Dermis blood vessel endothelial cell (primary cell): ENCODE measurements around the gene KLK6. TPM values are rescaled to one million over a fixed set of nuclear protein-coding genes. Genes with fewer than 3 reads are reported as not detected.

Source experiments
- DNase-seq: peaks from one replicate; pipeline ENCODE4 v3.0.0; 2010
- total RNA-seq: library from RNA; depleted of rRNA; stranded (reverse); fragments of >200 nt; gene quantifications from 2 replicates; pipeline ENCODE4 v1.2.3, GENCODE V29; 2014

Gene KLK6
- total RNA-seq, 1 donor from 2014 or later: not detected

GRCh38 chr19:50909240-50910070 is 59.9 kb downstream of the KLK6 start:
- DNase-seq: peak; percentile 46

Other genes with a start within 250 kb of the KLK6 start
- gene SHANK1, start 249.8 kb downstream of the KLK6 start, total RNA-seq: 0.09 and 0.17 TPM in 2 replicates
- 0.17 and 0.84 TPM in 2 replicates for gene CLEC11A, start 246.2 kb downstream of the KLK6 start, total RNA-seq
- not detected in 2 replicates for gene GPR32, start 199.1 kb downstream of the KLK6 start, total RNA-seq
- not detected in 2 replicates for gene ACP4, start 179.2 kb downstream of the KLK6 start, total RNA-seq
- gene KLK1, start 145.8 kb downstream of the KLK6 start, total RNA-seq: not detected in 2 replicates
- not detected in 2 replicates for gene KLK15, start 136.0 kb downstream of the KLK6 start, total RNA-seq
- gene KLK3, start 114.7 kb downstream of the KLK6 start, total RNA-seq: not detected in 2 replicates
- gene KLK2, start 96.2 kb downstream of the KLK6 start, total RNA-seq: 0.14 TPM in 1 of 2 replicates, not detected in the other
- not detected in 2 replicates for gene KLK4, start 58.2 kb downstream of the KLK6 start, total RNA-seq
- not detected in 2 replicates for gene KLK5, start 16.6 kb downstream of the KLK6 start, total RNA-seq
- under 0.01 TPM in 1 of 2 replicates, not detected in the other for gene KLK7, start 14.3 kb upstream of the KLK6 start, total RNA-seq
- not detected in 2 replicates for gene KLK8, start 32.0 kb upstream of the KLK6 start, total RNA-seq
- gene KLK10, start 50.1 kb upstream of the KLK6 start, total RNA-seq: 0.09 and 1.0 TPM in 2 replicates
- not detected in 2 replicates for gene KLK11, start 57.0 kb upstream of the KLK6 start, total RNA-seq
- not detected in 2 replicates for gene KLK12, start 65.4 kb upstream of the KLK6 start, total RNA-seq
- gene KLK13, start 95.5 kb upstream of the KLK6 start, total RNA-seq: not detected in 2 replicates
- not detected in 2 replicates for gene KLK14, start 113.3 kb upstream of the KLK6 start, total RNA-seq
- gene CTU1, start 138.8 kb upstream of the KLK6 start, total RNA-seq: 10.0 and 15.8 TPM in 2 replicates
- 0.19 TPM in 1 of 2 replicates, not detected in the other for gene SIGLEC9, start 155.3 kb upstream of the KLK6 start, total RNA-seq
- gene SIGLEC7, start 172.7 kb upstream of the KLK6 start, total RNA-seq: not detected in 2 replicates